ENCODE data around the gene CDON.

Gene CDON

DNA sequence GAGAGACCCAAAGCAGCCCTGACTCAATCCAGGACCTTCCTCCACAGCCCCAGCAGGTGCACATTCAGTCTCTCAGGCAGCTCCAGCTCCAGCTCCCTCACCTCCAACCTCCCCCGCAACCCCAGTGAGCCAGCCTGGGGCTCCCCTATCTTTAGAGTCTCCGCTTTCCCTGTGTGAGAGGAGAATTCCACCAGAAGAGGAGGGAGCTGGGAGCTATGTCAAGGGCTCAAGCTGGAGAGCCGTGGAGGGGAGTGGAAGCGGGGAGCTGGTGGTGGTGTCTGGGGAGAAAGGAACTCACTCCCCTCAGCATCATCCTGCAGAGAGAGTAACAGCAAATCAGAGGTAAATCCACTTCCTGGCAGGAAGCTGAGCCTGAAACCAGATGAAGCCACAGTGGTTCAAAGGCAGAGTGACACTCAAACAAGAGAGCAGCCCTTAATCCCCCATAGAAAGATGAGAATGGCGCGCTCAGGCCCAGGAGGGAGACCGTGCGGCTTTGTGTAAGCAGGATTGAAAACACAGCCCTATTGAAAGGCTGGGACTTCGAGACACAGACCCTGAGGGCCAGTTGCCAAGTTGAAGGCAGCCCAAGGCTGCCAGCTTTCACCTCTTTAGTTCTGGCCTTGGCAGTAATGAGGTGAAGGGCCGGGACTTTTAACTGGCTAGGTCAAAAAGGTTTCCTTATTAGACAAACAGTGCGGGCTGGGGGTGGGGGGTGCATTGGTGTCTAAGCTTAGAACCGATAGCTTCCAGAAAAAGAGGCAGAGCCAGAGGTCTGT lies 21.4 kb upstream of the CDON start:
- DNase-seq, result no peak

DNA sequence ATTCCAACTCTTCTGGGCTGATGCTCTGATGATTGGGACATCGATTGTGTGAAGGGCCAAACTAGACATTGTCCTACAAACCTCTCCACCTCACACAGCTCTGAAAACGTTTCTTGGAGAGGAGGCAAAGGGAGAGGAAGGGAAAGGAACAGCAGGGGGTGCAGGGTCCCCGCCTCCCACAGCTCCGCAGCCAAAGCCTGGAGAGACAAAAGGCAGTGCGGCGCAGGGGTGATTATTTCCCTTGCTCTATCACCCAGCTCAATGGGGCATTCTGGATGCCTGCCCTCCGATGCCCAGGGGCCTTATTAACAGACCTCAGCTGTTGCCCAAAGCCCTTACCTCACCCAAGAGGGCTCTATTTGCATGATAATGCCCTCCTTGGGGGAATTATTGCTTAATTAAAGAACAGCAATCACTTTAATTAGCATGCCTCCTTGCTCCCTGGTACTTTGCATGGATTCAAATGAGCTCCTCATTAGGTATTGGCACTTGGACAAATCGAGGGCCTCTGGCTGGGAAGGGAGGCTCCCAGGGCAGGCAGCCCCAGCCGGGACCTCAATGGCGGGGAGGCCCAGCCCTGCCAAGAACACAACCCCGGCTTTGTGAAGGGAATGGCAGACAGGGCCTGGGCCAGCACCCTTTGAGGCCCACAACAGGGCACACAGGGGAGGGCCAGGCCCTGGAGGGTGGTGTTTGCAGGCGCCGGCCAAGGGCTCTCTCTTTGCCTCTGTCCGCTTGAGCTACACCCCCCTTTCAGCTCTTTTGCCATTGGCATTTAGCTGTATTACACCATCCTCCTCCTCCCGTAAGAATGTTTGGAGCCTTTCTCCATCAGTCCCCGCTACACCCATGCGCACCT lies 19.8 kb upstream of the CDON start:
- DNase-seq, result no peak

- DNase-seq, result no peak
Measured at GRCh38 chr11:126081915-126082250, 19.2 kb upstream of the CDON start.

GRCh38 chr11:126080161-126080941 lies 17.7 kb upstream of the CDON start:
- DNase-seq, result no peak

DNA sequence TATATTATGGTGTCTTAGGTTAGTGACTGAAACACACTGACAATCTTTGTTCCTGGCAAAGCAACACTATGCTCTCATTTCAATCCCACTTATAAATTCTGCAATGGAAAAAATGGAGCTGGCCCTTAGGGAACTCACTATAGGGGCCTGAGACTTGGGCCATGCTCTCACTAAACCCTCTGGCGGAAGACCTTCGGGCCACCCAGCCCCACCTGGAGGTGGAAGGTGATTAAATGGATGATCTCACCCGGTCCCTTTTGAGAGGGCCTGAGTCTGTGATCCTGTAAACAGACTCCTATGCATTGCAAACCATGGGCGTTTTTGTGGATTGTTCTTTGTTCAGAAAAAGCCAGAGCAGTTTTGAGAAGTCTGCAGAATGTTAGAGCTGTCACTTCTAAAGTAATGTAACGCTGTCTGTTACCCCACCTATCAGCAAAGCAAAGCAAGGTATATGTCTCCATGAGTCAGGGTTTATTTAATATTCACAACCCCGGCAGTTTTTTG lies 17.0 kb upstream of the CDON start:
- DNase-seq, result no peak

GRCh38 chr11:126076641-126077040 lies 14.0 kb upstream of the CDON start:
- DNase-seq, result no peak

DNA sequence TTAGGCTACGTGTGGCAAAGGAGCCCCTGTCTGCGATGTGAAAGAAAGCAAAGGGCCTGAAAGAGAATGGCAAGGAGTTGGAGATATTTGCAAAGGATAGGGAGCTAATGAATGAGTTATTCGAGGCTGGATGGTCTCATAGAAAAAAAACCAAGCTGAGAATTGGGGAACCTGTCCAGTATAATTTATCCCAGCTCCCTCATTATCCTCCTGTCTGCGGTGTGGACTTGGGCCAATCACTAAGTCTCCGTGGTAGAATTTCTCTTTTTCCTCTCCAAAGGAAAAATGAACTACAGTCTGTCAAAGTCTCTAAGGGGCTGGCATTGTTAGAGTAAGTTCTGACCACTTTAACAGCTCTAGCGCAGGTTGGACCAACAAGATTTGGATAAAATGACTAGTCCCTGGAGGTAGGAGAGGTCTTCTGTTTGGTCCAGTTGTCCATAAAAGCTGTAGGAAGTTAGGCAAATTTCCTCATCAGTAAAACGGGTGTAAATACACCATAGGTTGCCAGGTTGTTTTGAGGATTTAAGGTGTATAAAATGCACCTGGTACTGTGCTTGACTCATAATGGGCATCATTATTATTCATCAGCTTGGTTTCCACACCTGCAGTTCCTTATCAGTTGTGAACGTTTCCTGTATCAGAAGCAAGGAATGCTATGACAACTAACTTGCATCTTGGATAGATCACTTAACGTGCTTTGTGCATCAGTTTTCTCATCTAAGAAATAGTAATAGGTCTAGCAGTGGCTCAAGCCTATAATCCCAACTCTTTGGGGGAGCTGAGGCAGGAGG lies 10.3 kb upstream of the CDON start:
- no peak for DNase-seq

DNA sequence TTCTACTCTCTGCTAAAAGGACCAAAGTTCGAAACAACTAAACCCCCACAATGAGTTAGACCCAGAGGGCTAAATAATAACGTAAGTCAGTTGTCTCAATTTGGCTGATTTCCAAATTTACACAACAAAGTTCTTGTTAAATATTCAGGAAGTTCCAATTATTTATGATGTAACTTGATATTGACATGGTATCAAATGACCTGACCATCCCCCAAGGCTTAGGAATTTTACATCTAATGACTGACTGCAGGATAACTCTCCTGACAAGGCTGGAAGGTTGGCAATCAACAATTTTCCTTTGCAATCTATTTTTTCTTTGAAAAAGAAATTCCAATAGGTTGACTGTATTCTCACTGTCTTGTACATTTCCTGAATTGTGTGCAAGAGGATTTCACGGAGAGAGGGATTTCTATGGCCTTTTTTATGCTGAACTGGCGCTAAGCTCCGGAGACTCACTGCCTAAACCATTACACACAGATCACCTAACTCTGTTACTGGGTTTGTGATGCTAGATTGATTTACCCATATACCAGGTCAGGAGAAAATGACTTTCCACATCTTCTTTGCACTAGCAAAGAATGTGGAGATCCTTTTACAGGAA lies 9.6 kb upstream of the CDON start:
- peak; percentile 67 for DNase-seq

DNA sequence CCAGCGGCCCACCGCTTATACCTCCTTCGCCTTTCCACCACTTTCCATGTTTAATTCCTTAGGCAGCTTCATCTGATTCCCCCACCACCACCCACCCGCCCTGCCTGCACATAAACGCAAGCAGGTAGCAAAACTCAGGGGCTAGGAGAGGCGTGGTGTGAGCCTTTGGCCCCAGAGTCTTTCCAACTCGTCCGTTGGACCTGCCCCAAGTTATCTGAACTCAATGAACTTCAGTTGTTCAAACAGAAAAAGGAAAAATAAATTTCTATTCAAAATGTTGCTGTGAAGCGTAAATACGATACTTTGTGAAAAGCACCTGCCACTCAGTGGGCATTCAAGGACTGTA lies 814 bp upstream of the CDON start:
- DNase-seq, result no peak

- peak; percentile 39 for DNase-seq
Measured at GRCh38 chr11:126061707-126062678, 673 bp downstream of the CDON start.

- DNase-seq, result no peak
Measured at GRCh38 chr11:126060757-126061171, 1.9 kb downstream of the CDON start.

DNA sequence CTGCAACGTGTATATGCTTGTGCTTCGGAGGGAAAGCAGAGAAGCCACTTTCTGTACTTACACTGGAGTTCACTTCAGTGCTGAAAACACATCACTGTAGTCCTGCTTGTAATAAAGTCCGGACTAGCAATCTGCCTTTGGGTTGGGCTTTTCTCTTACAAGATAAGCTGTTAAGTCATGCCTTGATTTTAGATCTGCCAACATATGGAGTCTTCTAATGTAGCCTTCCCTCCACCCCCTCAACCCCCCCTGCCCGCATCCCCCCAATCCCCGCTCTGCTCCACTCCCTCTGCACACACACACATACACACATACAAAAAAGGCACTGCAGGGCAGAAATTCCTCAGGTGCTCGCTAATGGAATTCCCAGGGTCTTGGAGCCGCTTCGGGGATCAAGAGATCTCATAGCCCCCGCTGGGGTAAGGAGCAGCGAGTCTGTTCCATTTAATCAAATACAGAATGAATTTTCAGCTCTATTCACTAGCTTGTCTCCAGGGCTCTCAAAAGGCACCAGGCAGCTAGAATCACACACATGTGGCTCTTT lies 3.4 kb downstream of the CDON start:
- DNase-seq, result no peak

GRCh38 chr11:126058105-126058874 lies 4.4 kb downstream of the CDON start:
- DNase-seq, result no peak

DNA sequence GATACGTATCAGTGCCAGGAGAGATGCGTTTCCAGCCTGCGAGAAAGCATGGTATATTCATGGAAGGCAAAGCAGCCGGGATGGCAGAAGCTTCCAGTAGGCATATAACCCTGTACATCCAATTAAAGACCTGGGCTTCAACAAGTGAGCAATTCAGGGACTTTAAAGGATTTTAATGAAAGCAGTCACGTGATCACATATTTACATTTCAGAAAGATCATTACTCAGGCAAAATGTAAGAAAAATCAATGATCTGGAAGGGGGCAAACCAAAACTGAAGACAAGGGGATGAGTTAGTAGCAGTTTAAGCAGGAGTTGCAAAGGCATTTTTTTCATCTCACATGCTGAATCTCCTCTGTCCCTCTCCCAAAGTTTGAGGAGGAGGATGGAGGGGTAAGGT lies 7.8 kb downstream of the CDON start:
- no peak for DNase-seq

DNA sequence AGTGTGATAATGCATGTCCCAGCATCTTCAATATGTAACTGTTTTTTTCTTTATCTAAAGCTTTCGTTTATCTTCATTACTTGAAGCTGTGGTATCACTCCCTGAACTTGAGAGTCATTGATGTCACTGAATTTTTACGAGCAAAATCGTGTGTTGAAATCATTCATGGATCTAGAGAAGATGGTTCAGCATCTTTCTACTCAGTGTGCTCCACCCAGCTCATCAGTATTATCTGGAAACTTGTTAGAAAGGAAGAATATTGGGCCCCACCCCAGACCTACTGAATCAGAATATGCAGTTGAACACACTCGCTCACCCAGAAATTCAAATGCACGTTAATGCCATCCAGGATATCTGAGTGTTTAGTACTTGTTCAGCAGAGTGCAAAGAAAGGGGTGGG lies 8.3 kb downstream of the CDON start:
- no peak for DNase-seq

DNA sequence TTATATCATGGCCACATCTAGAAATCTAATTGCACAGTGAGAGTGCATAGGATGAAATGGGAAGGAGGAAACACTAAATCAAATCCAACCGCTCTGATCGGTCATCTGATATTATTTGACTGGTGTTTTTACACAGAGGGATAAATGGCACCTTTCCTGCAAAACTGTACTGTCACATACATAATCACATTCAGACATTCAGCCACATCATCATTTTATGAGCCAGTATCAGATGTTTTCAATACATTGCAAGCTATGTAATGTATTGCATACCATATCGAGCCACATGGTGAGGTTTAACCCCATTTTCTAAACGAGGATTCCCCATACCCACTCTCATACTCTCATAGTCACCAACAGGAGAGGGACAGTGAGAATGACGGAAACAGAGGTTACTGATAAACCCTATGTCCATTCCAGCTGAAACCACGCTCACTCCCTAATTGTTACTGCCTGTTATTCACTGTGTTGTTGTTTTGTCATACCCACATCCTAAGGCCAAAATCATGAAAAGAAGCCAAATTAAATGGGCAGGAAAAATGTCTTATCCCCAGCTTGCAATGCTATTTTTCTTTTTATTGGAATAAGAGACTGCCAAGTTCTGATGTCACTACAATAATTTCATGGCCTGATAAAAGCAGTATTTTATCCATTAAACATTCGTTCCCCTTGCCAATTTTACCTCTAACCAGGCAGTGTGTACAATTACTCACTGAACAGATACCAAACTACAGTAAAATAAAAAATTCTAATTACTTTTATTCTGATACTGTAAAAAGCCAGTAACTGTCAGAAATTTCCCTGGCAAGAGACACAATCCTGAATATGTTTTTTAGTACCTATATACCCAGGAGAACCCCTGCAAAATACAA lies 9.0 kb downstream of the CDON start:
- DNase-seq, result no peak

DNA sequence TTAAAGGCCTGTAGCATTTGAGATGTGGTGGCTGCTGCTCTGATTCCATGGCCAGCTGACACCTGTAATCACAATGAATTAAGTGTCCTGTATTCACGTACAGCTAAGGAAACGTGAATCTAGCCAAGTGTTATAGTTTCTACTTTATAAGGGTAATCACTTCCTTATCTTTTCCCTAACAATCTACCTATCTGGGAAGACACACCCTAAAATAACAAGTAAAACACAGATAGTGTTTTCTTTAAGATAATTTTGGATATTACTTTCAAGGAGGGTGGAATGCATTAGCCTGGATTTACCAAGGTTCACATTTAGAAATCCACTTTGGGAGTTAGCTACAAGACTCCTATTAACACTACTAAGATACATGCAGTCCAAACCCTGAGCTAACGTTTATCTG lies 11.5 kb downstream of the CDON start:
- DNase-seq, result no peak

GRCh38 chr11:126049159-126049558 lies 13.5 kb downstream of the CDON start:
- DNase-seq, result no peak

DNA sequence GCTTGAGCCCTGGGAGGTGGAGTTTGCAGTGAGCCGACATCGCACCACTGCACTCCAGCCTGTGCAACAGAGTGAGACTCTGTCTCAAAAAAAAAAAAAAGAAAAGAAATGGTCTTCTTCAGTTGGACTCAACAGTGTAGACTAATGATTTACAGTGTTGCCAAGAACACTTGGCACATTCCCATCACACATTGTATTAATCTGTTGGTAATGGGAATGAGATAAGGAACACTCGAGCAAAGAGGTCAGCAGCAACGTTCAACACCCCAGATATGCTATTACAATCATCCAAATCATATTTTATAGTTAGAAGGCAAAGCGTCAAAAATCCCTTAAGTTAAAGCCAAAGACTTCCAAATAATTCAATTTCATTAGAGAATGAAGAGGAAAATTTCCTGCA lies 14.5 kb downstream of the CDON start:
- DNase-seq, result no peak

Measured in NCI-H748 treated with DMSO at 0.1 percent for 48 hours (cell line).